B cell (primary cell): ENCODE results near the gene NUDT7. TPM values are rescaled to one million over a fixed set of nuclear protein-coding genes. Genes with fewer than 3 reads are reported as not detected.

ENCODE experiments used
- ATAC-seq: fragments of 200-7000 bp; cut with Tn5 transposase; one replicate; pipeline ENCODE4 v1.10.0; 2021; ENCODE audit warnings: low read depth, mild to moderate bottlenecking, moderate number of reproducible peaks, moderate library complexity
- CTCF ChIA-PET: fragments of 350-600 bp; sonication (Branson Sonifier 250); formaldehyde crosslinking; loops from one replicate; lab custom pipeline; 2021; ENCODE audit warnings: antibody characterized with exemption, inconsistent platforms; lab: Charles Lee
- POLR2A ChIA-PET: fragments of 350-600 bp; sonication (Branson Sonifier 250); formaldehyde crosslinking; loops from one replicate; lab custom pipeline; 2021; ENCODE audit warnings: antibody characterized with exemption; lab: Charles Lee
- DNase-seq: peaks from one replicate; pipeline ENCODE4 v3.0.0; 2013
- H2AFZ ChIP-seq: 2 replicates; pipeline ENCODE4 v1.6.1; 2012; ENCODE audit warnings: mild to moderate bottlenecking, low read depth, low read length; ENCODE audit not compliant: insufficient read depth, poor library complexity, severe bottlenecking
- H3K27ac ChIP-seq, 2 donors: 1 replicate in 1 of 2; 2 replicates in 1 of 2; pipeline ENCODE4 v1.5.1; 2012 to 2013; ENCODE audit warnings: low read length in 2 of 2, mild to moderate bottlenecking in 2 of 2, moderate library complexity in 1 of 2
- H3K27me3 ChIP-seq, 4 experiments: fragments of 200-600 bp in 1 of 4; sonication (generic) in 1 of 4; replicated peaks in 1 of 4; 1 replicate in 2 of 4; 2 replicates in 2 of 4; pipeline versions ENCODE4 v1.6.1 to v1.7.0; 2013 to 2016; ENCODE audit warnings: low read length in 3 of 4, mild to moderate bottlenecking in 2 of 4, mixed read lengths in 1 of 4, moderate library complexity in 1 of 4; ENCODE audit not compliant: insufficient read depth in 4 of 4, control insufficient read depth in 3 of 4; ENCODE audit errors: control extremely low read depth in 1 of 4
- H3K36me3 ChIP-seq, 2 experiments: replicated peaks in 1 of 2; 1 replicate in 1 of 2; 2 replicates in 1 of 2; pipeline versions ENCODE4 v1.6.1 to v1.7.1; 2013; ENCODE audit warnings: low read length in 1 of 2; ENCODE audit not compliant: insufficient read depth in 2 of 2, control insufficient read depth in 1 of 2; ENCODE audit errors: control extremely low read depth in 1 of 2, extremely low read depth in 1 of 2
- H3K4me1 ChIP-seq, 2 donors: fragments of 200-600 bp in 1 of 2; sonication (generic) in 1 of 2; 1 replicate in 1 of 2; 2 replicates in 1 of 2; pipeline versions ENCODE4 v1.5.1 to v1.6.1; 2013 to 2017; ENCODE audit warnings: low read length in 2 of 2; ENCODE audit not compliant: control insufficient read depth in 2 of 2, insufficient read depth in 2 of 2
- H3K4me2 ChIP-seq: replicated peaks from 2 replicates; pipeline ENCODE3; 2012; ENCODE audit warnings: mild to moderate bottlenecking, low read depth, low read length; ENCODE audit not compliant: poor library complexity, severe bottlenecking
- H3K4me3 ChIP-seq, 5 experiments: fragments of 200-600 bp in 1 of 5; sonication (generic) in 1 of 5; 1 replicate in 3 of 5; 2 replicates in 2 of 5; pipeline versions ENCODE4 v1.5.1 to v1.7.0; 2011 to 2016; ENCODE audit warnings: low read length in 4 of 5, mild to moderate bottlenecking in 4 of 5, low read depth in 2 of 5, control low read depth in 1 of 5, moderate library complexity in 1 of 5; ENCODE audit not compliant: insufficient read depth in 1 of 5; ENCODE audit errors: control extremely low read depth in 1 of 5, extremely low read depth in 1 of 5
- H3K79me2 ChIP-seq: fragments of 200-600 bp; sonication (generic); one replicate; pipeline ENCODE4 v1.6.0; 2016; ENCODE audit warnings: low read length; ENCODE audit not compliant: control insufficient read depth, insufficient read depth
- H3K9ac ChIP-seq: fragments of 200-600 bp; sonication (generic); 2 replicates; pipeline ENCODE4 v1.6.1; 2017; ENCODE audit warnings: mild to moderate bottlenecking, low read length, moderate library complexity
- H3K9me3 ChIP-seq, 3 donors: one replicate each; pipeline versions ENCODE4 v1.6.1 to v1.7.1; 2013; ENCODE audit warnings: low read length in 2 of 3; ENCODE audit not compliant: control insufficient read depth in 2 of 3, insufficient read depth in 1 of 3; ENCODE audit errors: control extremely low read depth in 1 of 3
- H4K20me1 ChIP-seq: 2 replicates; pipeline ENCODE4 v1.6.0; 2012; ENCODE audit warnings: mild to moderate bottlenecking, low read length; ENCODE audit not compliant: insufficient read depth, control insufficient read depth, poor library complexity, severe bottlenecking
- H3K27ac Mint-ChIP-seq: one replicate; pipeline ENCODE4 v1.8.0; 2021; ENCODE audit warnings: mixed read lengths
- H3K27me3 Mint-ChIP-seq: one replicate; pipeline ENCODE4 v1.8.0; 2021; ENCODE audit warnings: mixed read lengths
- H3K4me1 Mint-ChIP-seq: one replicate; pipeline ENCODE4 v1.8.0; 2021; ENCODE audit warnings: mixed read lengths
- H3K4me3 Mint-ChIP-seq: one replicate; pipeline ENCODE4 v1.8.0; 2021; ENCODE audit warnings: mixed read lengths
- H3K9me3 Mint-ChIP-seq: one replicate; pipeline ENCODE4 v1.8.0; 2022; ENCODE audit warnings: mixed read lengths; ENCODE audit not compliant: insufficient read depth
- EZH2 ChIP-seq: IDR thresholded peaks from 2 replicates; pipeline ENCODE4 v1.6.1; 2012; ENCODE audit warnings: borderline replicate concordance, low read depth, mild to moderate bottlenecking, moderate library complexity, low read length; ENCODE audit not compliant: insufficient read depth, poor library complexity, severe bottlenecking
- WGBS: methylation state at CpG from one replicate; pipeline ENCODE4 v1.1.5; 2013; ENCODE audit warnings: missing lambda C conversion rate; ENCODE audit not compliant: insufficient coverage; 5-methylcytosine and 5-hydroxymethylcytosine counted together
- intact Hi-C: fragments of 100-400 bp; cut with micrococcal nuclease; formaldehyde crosslinking; loops from one replicate; pipeline ENCODE4 v1.10.0; 2022
- polyA plus RNA-seq: library from polyadenylated mRNA; depleted of rRNA; stranded (reverse); fragments of >200 nt; gene quantifications from 2 replicates; pipeline ENCODE4 v1.2.3, GENCODE V29; 2012
- total RNA-seq, 2 donors: library from RNA; stranded (reverse); fragments of 120-200 nt in 1 of 2; gene quantifications; 1 replicate in 1 of 2; 2 replicates in 1 of 2; pipeline versions ENCODE4 v1.2.3 to v1.2.4, GENCODE V29; 2013 to 2022
- TF ChIP-seq, protein P1 (sequence below): fragments of 200-600 bp; IDR thresholded peaks from one replicate; pipeline ENCODE4 v1.8.0; 2022; ENCODE audit warnings: antibody characterized with exemption, mild to moderate bottlenecking

Gene NUDT7
- total and polyA plus RNA-seq, 2 donors (not counting 1 experiment from before 2014, with no cell fraction given): 4.8 to 8.4 TPM

GRCh38 chr16:77689971-77690370 lies 32.3 kb upstream of the NUDT7 start:
- Histone ChIP-seq H3K4me1 (no peaks in the 10 kb centered on the region), H3K4me2 (no peak overlapping the region), H3K4me3 (no peak overlapping the region), H3K79me2 (no peaks in the 10 kb centered on the region), H3K36me3 (no peaks in the 10 kb centered on the region), H3K27ac (no peak overlapping the region), H3K9ac (no peak overlapping the region), H2AFZ (no peak overlapping the region), H3K9me3 (no peaks in the 10 kb centered on the region), H4K20me1 (no peaks in the 10 kb centered on the region), H3K27me3 (no peaks in the 10 kb centered on the region)
- H3K27ac Mint-ChIP-seq: no peak overlapping the region
- no peak for TF ChIP-seq EZH2
- TF ChIP-seq, protein P1, sequence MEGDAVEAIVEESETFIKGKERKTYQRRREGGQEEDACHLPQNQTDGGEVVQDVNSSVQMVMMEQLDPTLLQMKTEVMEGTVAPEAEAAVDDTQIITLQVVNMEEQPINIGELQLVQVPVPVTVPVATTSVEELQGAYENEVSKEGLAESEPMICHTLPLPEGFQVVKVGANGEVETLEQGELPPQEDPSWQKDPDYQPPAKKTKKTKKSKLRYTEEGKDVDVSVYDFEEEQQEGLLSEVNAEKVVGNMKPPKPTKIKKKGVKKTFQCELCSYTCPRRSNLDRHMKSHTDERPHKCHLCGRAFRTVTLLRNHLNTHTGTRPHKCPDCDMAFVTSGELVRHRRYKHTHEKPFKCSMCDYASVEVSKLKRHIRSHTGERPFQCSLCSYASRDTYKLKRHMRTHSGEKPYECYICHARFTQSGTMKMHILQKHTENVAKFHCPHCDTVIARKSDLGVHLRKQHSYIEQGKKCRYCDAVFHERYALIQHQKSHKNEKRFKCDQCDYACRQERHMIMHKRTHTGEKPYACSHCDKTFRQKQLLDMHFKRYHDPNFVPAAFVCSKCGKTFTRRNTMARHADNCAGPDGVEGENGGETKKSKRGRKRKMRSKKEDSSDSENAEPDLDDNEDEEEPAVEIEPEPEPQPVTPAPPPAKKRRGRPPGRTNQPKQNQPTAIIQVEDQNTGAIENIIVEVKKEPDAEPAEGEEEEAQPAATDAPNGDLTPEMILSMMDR: no peak
- H3K4me1 Mint-ChIP-seq: no peaks in the 10 kb centered on the region
- POLR2A ChIA-PET: no interaction called here
- WGBS: 70% methylated on average over 4 of the region's 5 CpGs
- H3K4me3 Mint-ChIP-seq: no peak overlapping the region
- CTCF ChIA-PET: no interaction called here
- ATAC-seq (no peak), DNase-seq (no peak)
- intact Hi-C loops: no loop called here
- H3K9me3 Mint-ChIP-seq: no peaks in the 10 kb centered on the region
- peaks cover 43% of the 10 kb centered on the region for H3K27me3 Mint-ChIP-seq

DNA sequence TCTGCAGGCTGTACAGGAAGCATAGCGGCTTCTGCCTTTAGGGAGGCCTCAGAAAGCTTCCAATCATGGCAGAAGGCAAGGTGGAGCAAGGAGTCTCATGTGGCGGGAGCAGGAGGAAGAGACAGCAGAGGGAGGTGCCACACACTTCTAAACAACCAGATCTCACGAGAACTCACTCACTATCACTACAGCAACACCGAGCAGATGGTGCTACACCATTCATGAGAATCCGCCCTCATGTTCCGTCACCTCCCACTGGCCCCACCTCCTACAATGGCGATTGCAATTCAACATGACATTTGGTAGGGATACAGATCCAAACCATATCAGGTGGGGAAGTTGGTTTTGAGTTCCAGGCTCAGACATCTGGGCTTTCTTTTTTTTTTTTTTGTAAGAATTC lies 31.9 kb upstream of the NUDT7 start:
- Mint-ChIP-seq H3K9me3 (no peaks in the 10 kb centered on the region), H3K4me1 (no peaks in the 10 kb centered on the region), H3K27ac (no peak overlapping the region), H3K27me3 (peaks cover 43% of the 10 kb centered on the region), H3K4me3 (no peak overlapping the region)
- Histone ChIP-seq H3K27me3 (no peaks in the 10 kb centered on the region), H2AFZ (no peak overlapping the region), H4K20me1 (no peaks in the 10 kb centered on the region), H3K79me2 (no peaks in the 10 kb centered on the region), H3K4me2 (no peak overlapping the region), H3K9ac (no peak overlapping the region), H3K4me1 (no peaks in the 10 kb centered on the region), H3K36me3 (no peaks in the 10 kb centered on the region), H3K4me3 (no peak overlapping the region), H3K27ac (no peak overlapping the region), H3K9me3 (no peaks in the 10 kb centered on the region)
- ChIA-PET POLR2A (no interaction called here), CTCF (interaction anchor here (0.7 kb wide), 1 partner anchor 8 kb away, joined by 3 read pairs; no protein-coding TSS in a partner anchor)
- 77% methylated on average over 3 of the region's 7 CpGs for WGBS
- ATAC-seq: no peak
- DNase-seq: no peak
- intact Hi-C loops: no loop called here
- TF ChIP-seq EZH2: no peak
